Naive thymus-derived CD8-positive, alpha-beta T cell (primary cell): ENCODE measurements around the gene CREB3. TPM values are rescaled to one million over a fixed set of nuclear protein-coding genes. Genes with fewer than 3 reads are reported as not detected.

Experiments
- ATAC-seq, 2 donors: fragments of 150-1000 bp; cut with Tn5 transposase in 1 of 2; sonication (Bioruptor Pico), chemical (Tn5 transposase) in 1 of 2; 1 replicate in 1 of 2; 2 replicates in 1 of 2; pipeline ENCODE4 v1.10.0; 2021; ENCODE audit warnings: mild to moderate bottlenecking in 2 of 2, moderate library complexity in 2 of 2
- POLR2A ChIA-PET: fragments of 350-600 bp; sonication (Branson Sonifier 250); formaldehyde crosslinking; loops from one replicate; lab custom pipeline; 2021; ENCODE audit warnings: antibody characterized with exemption; lab: Charles Lee
- DNase-seq, 10 donors: peaks; one replicate each; pipeline versions ENCODE4 v3.0.0 to v3.0.0-alpha.2; 2020 to 2022
- H3K27ac Mint-ChIP-seq, 10 donors: one replicate each; pipeline ENCODE4 v1.8.0; 2020 to 2022; ENCODE audit warnings: mild to moderate bottlenecking in 10 of 10, mixed read lengths in 10 of 10, moderate library complexity in 4 of 10, inconsistent platforms in 1 of 10
- H3K27me3 Mint-ChIP-seq, 5 donors: one replicate each; pipeline ENCODE4 v1.8.0; 2021 to 2022; ENCODE audit warnings: mixed read lengths in 5 of 5
- H3K36me3 Mint-ChIP-seq, 3 donors: one replicate each; pipeline ENCODE4 v1.8.0; 2020 to 2022; ENCODE audit warnings: mixed read lengths in 3 of 3, mild to moderate bottlenecking in 2 of 3, inconsistent platforms in 1 of 3
- H3K4me1 Mint-ChIP-seq, 4 donors: one replicate each; pipeline ENCODE4 v1.8.0; 2021 to 2022; ENCODE audit warnings: mixed read lengths in 4 of 4
- H3K4me3 Mint-ChIP-seq, 10 donors: one replicate each; pipeline ENCODE4 v1.8.0; 2020 to 2022; ENCODE audit warnings: mild to moderate bottlenecking in 10 of 10, mixed read lengths in 10 of 10, moderate library complexity in 6 of 10, inconsistent platforms in 1 of 10
- H3K9me3 Mint-ChIP-seq, 9 donors: one replicate each; pipeline ENCODE4 v1.8.0; 2020 to 2022; ENCODE audit warnings: mixed read lengths in 9 of 9, mild to moderate bottlenecking in 3 of 9, inconsistent platforms in 1 of 9, moderate library complexity in 1 of 9
- polyA plus RNA-seq, 3 donors: library from polyadenylated mRNA; unstranded; fragments of 300-500 nt; fragmentation: Illumina TruSeq; gene quantifications; one replicate each; pipeline ENCODE4 v1.2.3, GENCODE V29; 2021
- total RNA-seq, 8 experiments: library from RNA in 2 of 8; stranded (reverse) in 2 of 8; gene quantifications; one replicate each; pipeline ENCODE4 v1.2.3 and lab custom pipeline; 2021 to 2026

CREB3 gene
- total RNA-seq (10 to 100 TPM; 17.1 to 19.5 TPM), polyA plus RNA-seq (10 to 100 TPM; 29.8 to 40.3 (median 33.1) TPM), total RNA-seq (lab: John Stamatoyannopoulos, UW) (15.8 to 27.5 (median 22.5) reads per million in 6 experiments)

GRCh38 chr9:35732185-35732799, at the start of gene CREB3, which contains the start of gene TLN1:
TSS of gene CREB3 (plus strand) at chr9:35732666. CDS start at chr9:35732773, 107 bp downstream.
TSS of gene TLN1 (minus strand) at chr9:35732195. CDS start at chr9:35725694, 6,501 bp downstream.
- peak; percentile 87 to 98 (median 95) for DNase-seq
- H3K27ac Mint-ChIP-seq: peak within 1 kb of the TSS in 8 of 10 donors; percentile 83 to 97 (median 95)
- H3K4me3 Mint-ChIP-seq: peak within 1 kb of the TSS in 5 of 10 donors; percentile 94 to 98 (median 95)
- POLR2A ChIA-PET: interaction anchor here (0.5 to 5.1 kb wide), 30 partner anchors 9 to 666 kb away, joined by 3 to 68 read pairs (median 6); partner anchors contain the start of genes ARHGEF39, CCDC107, GBA2 and GNE
- H3K4me1 Mint-ChIP-seq: peaks cover 19 to 30% (median 24%) of the 10 kb centered on the region in 4 donors
- no peaks in the 10 kb centered on the region for H3K9me3 Mint-ChIP-seq
- peak; percentile 91 to 93 for ATAC-seq
- peaks cover 0 to 20% (median 5%) of the 10 kb centered on the region in 3 donors for H3K36me3 Mint-ChIP-seq
- H3K27me3 Mint-ChIP-seq: no peaks in the 10 kb centered on the region

- Mint-ChIP-seq H3K4me1 (peaks cover 0 to 8% (median 3%) of the 10 kb centered on the region in 4 donors), H3K27me3 (no peaks in the 10 kb centered on the region), H3K4me3 (no peak overlapping the region), H3K9me3 (no peaks in the 10 kb centered on the region), H3K36me3 (no peaks in the 10 kb centered on the region), H3K27ac (peak overlapping the region in 2 of 10 donors; percentile 31 to 33)
- POLR2A ChIA-PET: interaction anchor here (0.6 kb wide), 1 partner anchor 8 kb away, joined by 3 read pairs; no protein-coding TSS in a partner anchor
- DNase-seq: no peak
- no peak for ATAC-seq
Observed at GRCh38 chr9:35683323-35683722, 49.1 kb upstream of the CREB3 start.

- peaks cover 5 to 19% (median 8%) of the 10 kb centered on the region in 4 donors for H3K4me1 Mint-ChIP-seq
- no peaks in the 10 kb centered on the region for H3K36me3 Mint-ChIP-seq
- DNase-seq: no peak
- ATAC-seq: no peak
- no peaks in the 10 kb centered on the region for H3K9me3 Mint-ChIP-seq
- POLR2A ChIA-PET: interaction anchor here (0.8 kb wide), 1 partner anchor 27 kb away, joined by 3 read pairs; the partner anchor contains the start of genes CCDC107 and RMRP
- H3K27ac Mint-ChIP-seq: peak overlapping the region in 1 of 10 donors; percentile 67
- H3K27me3 Mint-ChIP-seq: no peaks in the 10 kb centered on the region
- H3K4me3 Mint-ChIP-seq: no peak overlapping the region
Observed at GRCh38 chr9:35684921-35685320, 47.5 kb upstream of the CREB3 start.

- Mint-ChIP-seq H3K4me1 (peaks cover 5 to 19% (median 8%) of the 10 kb centered on the region in 4 donors), H3K36me3 (no peaks in the 10 kb centered on the region), H3K27ac (no peak overlapping the region), H3K27me3 (no peaks in the 10 kb centered on the region), H3K9me3 (no peaks in the 10 kb centered on the region), H3K4me3 (no peak overlapping the region)
- POLR2A ChIA-PET: interaction anchor here (0.8 kb wide), 1 partner anchor 27 kb away, joined by 3 read pairs; the partner anchor contains the start of genes CCDC107 and RMRP
- ATAC-seq (no peak), DNase-seq (no peak)
Observed at GRCh38 chr9:35685506-35685905, 47.0 kb upstream of the CREB3 start.

GRCh38 chr9:35686222-35687203, 46.0 kb upstream of the CREB3 start:
- peak overlapping the region in 2 of 10 donors; percentile 12 to 58 for H3K27ac Mint-ChIP-seq
- POLR2A ChIA-PET: interaction anchor here (0.6 to 2.1 kb wide), 3 partner anchors 10 to 46 kb away, joined by 3 to 8 read pairs (median 5); partner anchors contain the start of genes CREB3 and TLN1
- H3K36me3 Mint-ChIP-seq: no peaks in the 10 kb centered on the region
- no peaks in the 10 kb centered on the region for H3K9me3 Mint-ChIP-seq
- no peak for DNase-seq
- no peak for ATAC-seq
- H3K27me3 Mint-ChIP-seq: no peaks in the 10 kb centered on the region
- H3K4me1 Mint-ChIP-seq: peaks cover 8 to 27% (median 14%) of the 10 kb centered on the region in 4 donors
- H3K4me3 Mint-ChIP-seq: peak overlapping the region in 1 of 10 donors; percentile 45

GRCh38 chr9:35687306-35687705, 45.2 kb upstream of the CREB3 start:
- Mint-ChIP-seq H3K36me3 (no peaks in the 10 kb centered on the region), H3K27ac (peak overlapping the region in 5 of 10 donors; percentile 3 to 83 (median 68)), H3K4me3 (peak overlapping the region in 4 of 10 donors; percentile 10 to 67 (median 55)), H3K9me3 (no peaks in the 10 kb centered on the region), H3K27me3 (no peaks in the 10 kb centered on the region), H3K4me1 (peaks cover 11 to 27% (median 21%) of the 10 kb centered on the region in 4 donors)
- ATAC-seq (no peak), DNase-seq (no peak)
- POLR2A ChIA-PET: interaction anchor here (0.9 to 2.1 kb wide), 3 partner anchors 13 to 40 kb away, joined by 3 to 8 read pairs (median 3); no protein-coding TSS in a partner anchor

- Mint-ChIP-seq H3K4me1 (peaks cover 11 to 27% (median 21%) of the 10 kb centered on the region in 4 donors), H3K36me3 (no peaks in the 10 kb centered on the region), H3K27ac (peak overlapping the region in 5 of 10 donors; percentile 5 to 89 (median 37)), H3K9me3 (no peaks in the 10 kb centered on the region), H3K27me3 (no peaks in the 10 kb centered on the region), H3K4me3 (peak overlapping the region in 2 of 10 donors; percentile 26 to 62)
- no peak for DNase-seq
- POLR2A ChIA-PET: interaction anchor here (0.7 to 2.1 kb wide), 7 partner anchors 12 to 74 kb away, joined by 3 to 8 read pairs (median 4); partner anchors contain the start of gene CD72
- no peak for ATAC-seq
Observed at GRCh38 chr9:35687972-35688557, 44.4 kb upstream of the CREB3 start.

- DNase-seq: no peak
- Mint-ChIP-seq H3K27me3 (no peaks in the 10 kb centered on the region), H3K4me3 (peak overlapping the region; percentile 47 to 79 (median 70)), H3K4me1 (peaks cover 11 to 27% (median 21%) of the 10 kb centered on the region in 4 donors), H3K27ac (peak overlapping the region in 9 of 10 donors; percentile 37 to 89 (median 77)), H3K36me3 (no peaks in the 10 kb centered on the region), H3K9me3 (no peaks in the 10 kb centered on the region)
- POLR2A ChIA-PET: interaction anchor here (0.6 to 3.3 kb wide), 9 partner anchors 13 to 591 kb away, joined by 3 to 14 read pairs (median 5); partner anchors contain the start of genes CD72, CREB3, SIT1 and TLN1
- ATAC-seq: peak in 1 of 2 donors; percentile 42
Observed at GRCh38 chr9:35688558-35689541, 43.6 kb upstream of the CREB3 start.

GRCh38 chr9:35689542-35690293, 42.7 kb upstream of the CREB3 start, which contains the start of gene TPM2:
TSS of gene TPM2 (minus strand) at chr9:35689925. CDS start at chr9:35689817, 108 bp downstream.
- peaks cover 11 to 27% (median 21%) of the 10 kb centered on the region in 4 donors for H3K4me1 Mint-ChIP-seq
- POLR2A ChIA-PET: interaction anchor here (0.6 to 3.3 kb wide), 8 partner anchors 25 to 592 kb away, joined by 3 to 19 read pairs (median 10); partner anchors contain the start of genes ARHGEF39, CCDC107, CD72 and CREB3
- ATAC-seq (no peak), DNase-seq (no peak)
- H3K27ac Mint-ChIP-seq: peak within 1 kb of the TSS; percentile 68 to 89 (median 80)
- no peaks in the 10 kb centered on the region for H3K36me3 Mint-ChIP-seq
- H3K9me3 Mint-ChIP-seq: no peaks in the 10 kb centered on the region
- peak within 1 kb of the TSS; percentile 86 to 94 (median 88) for H3K4me3 Mint-ChIP-seq
- H3K27me3 Mint-ChIP-seq: no peaks in the 10 kb centered on the region

- H3K4me1 Mint-ChIP-seq: peaks cover 11 to 27% (median 21%) of the 10 kb centered on the region in 4 donors
- no peaks in the 10 kb centered on the region for H3K9me3 Mint-ChIP-seq
- DNase-seq (no peak), ATAC-seq (peak; percentile 7 to 21)
- H3K4me3 Mint-ChIP-seq: peak overlapping the region; percentile 69 to 90 (median 83)
- peak overlapping the region in 4 of 10 donors; percentile 43 to 67 (median 56) for H3K27ac Mint-ChIP-seq
- H3K27me3 Mint-ChIP-seq: no peaks in the 10 kb centered on the region
- H3K36me3 Mint-ChIP-seq: no peaks in the 10 kb centered on the region
- POLR2A ChIA-PET: interaction anchor here (1.3 to 3.3 kb wide), 8 partner anchors 13 to 73 kb away, joined by 4 to 19 read pairs (median 10); partner anchors contain the start of genes ARHGEF39, CCDC107, CD72 and CREB3
Observed at GRCh38 chr9:35690294-35690613, 42.2 kb upstream of the CREB3 start.
